A673 (cell line): Measurements from ENCODE around the gene LTO1. TPM values are rescaled to one million over a fixed set of nuclear protein-coding genes. Genes with fewer than 3 reads are reported as not detected.

ENCODE experiments used
- BruUV-seq: library from RNA; stranded (reverse); fragments of 400-500 nt; replicated peaks from 2 replicates; lab custom pipeline; 2021; lab: Mats Ljungman, UMichigan
- CTCF ChIA-PET: fragments of 300-600 bp; sonication (Branson Sonifier 250); formaldehyde crosslinking; loops from one replicate; lab custom pipeline; 2022; ENCODE audit warnings: antibody characterized with exemption; lab: Charles Lee
- POLR2A ChIA-PET: fragments of 300-600 bp; sonication (Branson Sonifier 250); formaldehyde crosslinking; loops from one replicate; lab custom pipeline; 2022; ENCODE audit warnings: antibody characterized with exemption; ENCODE audit not compliant: low non-redundant PET; lab: Charles Lee
- DNase-seq: peaks from one replicate; pipeline ENCODE4 v3.0.0-alpha.2; 2015; ENCODE audit warnings: low spot score
- H3K27ac ChIP-seq: fragments of 200-600 bp; sonication (generic); 2 replicates; pipeline ENCODE4 v1.5.1; 2016; ENCODE audit warnings: mixed run types, low read depth, mild to moderate bottlenecking, mixed read lengths, antibody characterized with exemption, low read length; ENCODE audit not compliant: poor library complexity, severe bottlenecking
- H3K27me3 ChIP-seq: fragments of 200-600 bp; sonication (generic); replicated peaks from 2 replicates; pipeline ENCODE4 v1.6.1; 2017; ENCODE audit warnings: mixed run types, low read depth, mild to moderate bottlenecking, mixed read lengths, antibody characterized with exemption, low read length; ENCODE audit not compliant: insufficient read depth, poor library complexity
- H3K36me3 ChIP-seq: fragments of 200-600 bp; sonication (generic); 2 replicates; pipeline ENCODE4 v1.6.1; 2016; ENCODE audit warnings: mixed run types, mild to moderate bottlenecking, mixed read lengths, antibody characterized with exemption, low read length; ENCODE audit not compliant: insufficient read depth, poor library complexity, severe bottlenecking
- H3K4me1 ChIP-seq: fragments of 200-600 bp; sonication (generic); 2 replicates; pipeline ENCODE4 v1.6.1; 2017; ENCODE audit warnings: mixed run types, mild to moderate bottlenecking, mixed read lengths, antibody characterized with exemption, low read length; ENCODE audit not compliant: insufficient read depth, poor library complexity, severe bottlenecking
- H3K4me3 ChIP-seq: fragments of 200-600 bp; sonication (generic); 2 replicates; pipeline ENCODE4 v1.5.1; 2016; ENCODE audit warnings: low read depth, mixed run types, mild to moderate bottlenecking, mixed read lengths, low read length; ENCODE audit not compliant: poor library complexity, severe bottlenecking
- H3K9me3 ChIP-seq: fragments of 200-600 bp; sonication (generic); 2 replicates; pipeline ENCODE4 v1.6.1; 2016; ENCODE audit warnings: mixed run types, low read depth, mild to moderate bottlenecking, mixed read lengths, antibody characterized with exemption, low read length; ENCODE audit not compliant: poor library complexity, severe bottlenecking
- CTCF ChIP-seq: fragments of 300-800, 200-600 bp; sonication (generic); conservative IDR thresholded peaks from 2 replicates; pipeline ENCODE4 v1.5.1; 2017; ENCODE audit warnings: low read depth, mild to moderate bottlenecking, antibody characterized with exemption, low read length, moderate library complexity, mixed read lengths
- EZH2 ChIP-seq: fragments of 200-600 bp; sonication (generic); IDR thresholded peaks from 2 replicates; pipeline ENCODE4 v1.6.1; 2017; ENCODE audit warnings: borderline replicate concordance, low read depth, mild to moderate bottlenecking, mixed read lengths, antibody characterized with exemption, low read length; ENCODE audit not compliant: poor library complexity, severe bottlenecking
- intact Hi-C: fragments of 100-400 bp; cut with micrococcal nuclease; formaldehyde crosslinking; loops from one replicate; pipeline ENCODE4 v1.10.0; 2022; ENCODE audit not compliant: unreplicated experiment
- total RNA-seq: library from RNA; stranded (reverse); gene quantifications from 2 replicates; pipeline ENCODE4 v1.2.3, GENCODE V29; 2021

The LTO1 gene
- total RNA-seq, 1 experiment from 2014 or later = 56.0 TPM

GRCh38 chr11:69695581-69695980 is 20.4 kb upstream of the LTO1 start:
- Histone ChIP-seq H3K4me3 (no peak overlapping the region), H3K9me3 (no peaks in the 10 kb centered on the region), H3K36me3 (no peaks in the 10 kb centered on the region), H3K27me3 (no peaks in the 10 kb centered on the region), H3K27ac (no peak overlapping the region), H3K4me1 (no peaks in the 10 kb centered on the region)
- ChIA-PET CTCF (interaction anchor here (0.7 kb wide), 2 partner anchors 10 to 390 kb away, joined by 3 to 4 read pairs; no protein-coding TSS in a partner anchor), POLR2A (no interaction called here)
- no peak for DNase-seq
- intact Hi-C loops = no loop called here
- TF ChIP-seq EZH2 (no peak), CTCF (no peak)
- BruUV-seq = no TSS peak

DNA sequence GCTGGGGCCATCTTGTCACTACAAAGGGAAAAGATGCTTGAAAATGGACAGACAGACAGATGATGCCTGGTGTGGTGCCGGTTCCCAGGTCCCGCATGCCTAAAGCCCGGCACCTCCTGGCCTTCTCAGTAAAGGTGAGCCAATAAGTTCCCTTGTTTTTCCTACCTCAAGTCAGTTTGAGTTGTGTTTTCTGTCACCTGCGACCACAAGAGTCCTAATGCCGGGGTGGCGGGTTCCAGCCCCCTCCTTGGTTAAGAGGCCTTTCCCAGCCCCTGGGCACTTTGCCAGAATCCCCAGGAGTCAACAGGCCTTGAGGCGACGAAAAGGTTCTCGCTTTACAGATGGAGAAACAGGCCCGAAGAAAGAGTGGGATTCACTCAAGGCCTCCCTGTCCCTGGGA is 19.6 kb upstream of the LTO1 start:
- CTCF ChIA-PET = no interaction called here
- no peak overlapping the region for H3K27ac ChIP-seq
- TF ChIP-seq CTCF = no peak
- no peak for TF ChIP-seq EZH2
- no peaks in the 10 kb centered on the region for H3K9me3 ChIP-seq
- POLR2A ChIA-PET = no interaction called here
- no peak overlapping the region for H3K4me3 ChIP-seq
- intact Hi-C loops = no loop called here
- H3K4me1 ChIP-seq = no peaks in the 10 kb centered on the region
- H3K27me3 ChIP-seq = no peaks in the 10 kb centered on the region
- DNase-seq = no peak
- no peaks in the 10 kb centered on the region for H3K36me3 ChIP-seq
- BruUV-seq = no TSS peak

GRCh38 chr11:69692422-69692821 is 17.3 kb upstream of the LTO1 start:
- no peak for TF ChIP-seq EZH2
- CTCF ChIA-PET = no interaction called here

GRCh38 chr11:69691463-69691862 is 16.3 kb upstream of the LTO1 start:
- H3K27ac ChIP-seq = no peak overlapping the region
- H3K4me1 ChIP-seq = no peaks in the 10 kb centered on the region
- TF ChIP-seq EZH2 = no peak
- no peak for TF ChIP-seq CTCF
- intact Hi-C loops = no loop called here
- ChIA-PET POLR2A (no interaction called here), CTCF (no interaction called here)
- no peak overlapping the region for H3K4me3 ChIP-seq
- BruUV-seq = no TSS peak
- H3K36me3 ChIP-seq = no peaks in the 10 kb centered on the region
- H3K9me3 ChIP-seq = no peaks in the 10 kb centered on the region
- DNase-seq = no peak
- H3K27me3 ChIP-seq = no peaks in the 10 kb centered on the region

More at GRCh38 chr11:69692422-69692821, 17.3 kb upstream of the LTO1 start:
- intact Hi-C loops = no loop called here
- Histone ChIP-seq H3K9me3 (no peaks in the 10 kb centered on the region), H3K27me3 (no peaks in the 10 kb centered on the region), H3K4me3 (no peak overlapping the region), H3K4me1 (no peaks in the 10 kb centered on the region), H3K27ac (no peak overlapping the region), H3K36me3 (no peaks in the 10 kb centered on the region)
- POLR2A ChIA-PET = no interaction called here
- DNase-seq = no peak
- no TSS peak for BruUV-seq
